ENCODE measurements around the gene ERMP1. TPM values are rescaled to one million over a fixed set of nuclear protein-coding genes. Genes with fewer than 3 reads are reported as not detected.
"Not testable (repeated sequence)": the region's sequence is repeated elsewhere in the genome, so short reads cannot be mapped to it uniquely, and the experiment has no call there.

ERMP1 gene
- polyA plus RNA-seq, 1 of the 3 experiments (the other 2 are of a cell fraction), result 5.9 TPM

DNA sequence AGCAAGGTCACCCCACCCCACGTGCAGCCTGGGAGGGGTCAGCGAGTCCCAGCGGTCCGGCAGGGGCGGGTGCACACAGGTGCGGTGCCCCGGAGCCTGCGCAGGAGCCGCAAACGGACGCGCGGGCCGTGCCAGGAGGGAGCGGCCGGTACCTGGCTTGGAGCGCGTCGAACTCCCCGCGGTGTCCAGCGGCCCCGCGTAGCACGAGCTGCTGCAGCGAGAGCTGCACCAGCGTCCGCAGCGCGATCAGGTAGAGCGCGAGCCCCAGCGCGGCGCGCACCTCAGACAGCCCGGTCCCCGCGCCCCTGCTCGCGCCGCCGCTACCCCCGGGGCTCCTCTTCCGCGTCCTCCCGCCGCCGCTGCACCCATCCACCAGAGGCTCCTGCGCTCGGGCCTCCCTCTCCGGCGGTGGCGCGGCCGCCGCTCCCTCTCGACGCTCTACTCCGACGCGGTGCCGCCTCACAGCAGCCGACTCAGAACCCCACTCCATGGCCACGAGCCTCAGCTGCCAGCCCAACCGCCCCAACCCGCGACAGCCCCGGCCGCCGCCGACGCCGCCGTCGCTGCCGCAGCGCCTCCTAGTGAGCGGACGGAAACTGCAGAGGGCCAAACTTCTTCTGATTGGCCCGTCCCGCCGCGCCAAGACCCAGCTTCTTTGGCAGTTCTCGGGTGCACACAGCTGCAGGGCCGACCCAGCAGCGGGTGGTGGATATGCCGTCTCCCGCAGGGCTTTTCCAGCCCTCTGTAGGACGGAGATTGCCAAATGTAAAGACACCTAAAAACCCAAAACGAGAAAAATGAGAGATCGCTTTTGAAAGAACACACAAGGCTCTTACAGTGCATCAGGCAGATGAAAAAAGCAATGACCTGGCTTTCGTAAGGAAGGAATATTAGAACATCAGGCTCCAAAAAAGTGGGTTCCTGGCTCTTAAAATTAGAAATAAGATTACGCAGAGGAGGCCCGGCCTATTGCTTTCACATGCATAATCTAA lies at the start of gene ERMP1 (continued):
- TF ChIP-seq, protein P1, sequence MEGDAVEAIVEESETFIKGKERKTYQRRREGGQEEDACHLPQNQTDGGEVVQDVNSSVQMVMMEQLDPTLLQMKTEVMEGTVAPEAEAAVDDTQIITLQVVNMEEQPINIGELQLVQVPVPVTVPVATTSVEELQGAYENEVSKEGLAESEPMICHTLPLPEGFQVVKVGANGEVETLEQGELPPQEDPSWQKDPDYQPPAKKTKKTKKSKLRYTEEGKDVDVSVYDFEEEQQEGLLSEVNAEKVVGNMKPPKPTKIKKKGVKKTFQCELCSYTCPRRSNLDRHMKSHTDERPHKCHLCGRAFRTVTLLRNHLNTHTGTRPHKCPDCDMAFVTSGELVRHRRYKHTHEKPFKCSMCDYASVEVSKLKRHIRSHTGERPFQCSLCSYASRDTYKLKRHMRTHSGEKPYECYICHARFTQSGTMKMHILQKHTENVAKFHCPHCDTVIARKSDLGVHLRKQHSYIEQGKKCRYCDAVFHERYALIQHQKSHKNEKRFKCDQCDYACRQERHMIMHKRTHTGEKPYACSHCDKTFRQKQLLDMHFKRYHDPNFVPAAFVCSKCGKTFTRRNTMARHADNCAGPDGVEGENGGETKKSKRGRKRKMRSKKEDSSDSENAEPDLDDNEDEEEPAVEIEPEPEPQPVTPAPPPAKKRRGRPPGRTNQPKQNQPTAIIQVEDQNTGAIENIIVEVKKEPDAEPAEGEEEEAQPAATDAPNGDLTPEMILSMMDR (IDR thresholded peaks at IDR 0.05), result peak; percentile 85
- TF ChIP-seq SIN3A (IDR thresholded peaks at IDR 0.05; ENCODE audit: borderline replicate concordance, low read depth, low read length) (peak; percentile 88), FOXJ3 (CRISPR knock-in tag; IDR thresholded peaks at IDR 0.05) (no peak), FOXM1 (IDR thresholded peaks at IDR 0.05; ENCODE audit: low read depth) (no peak), TCF12 (IDR thresholded peaks at IDR 0.05) (no peak), NFIC (IDR thresholded peaks at IDR 0.05; ENCODE audit: borderline replicate concordance) (0 out of 2 replicates have a peak, but pooled peaks have one; percentile 33), YY1 (IDR thresholded peaks at IDR 0.05; ENCODE audit: low read depth) (peak; percentile 49; the same call in 1 of the 2 replicates), EZH2phosphoT487 (IDR thresholded peaks at IDR 0.05; ENCODE audit: borderline replicate concordance, low read depth) (no peak), TAF1 (IDR thresholded peaks at IDR 0.05; ENCODE audit: borderline replicate concordance, low read depth, low read length) (peak; percentile 64), TEAD4 (IDR thresholded peaks at IDR 0.05; ENCODE audit: borderline replicate concordance, insufficient read depth) (no peak)
- TF ChIP-seq, protein P2, sequence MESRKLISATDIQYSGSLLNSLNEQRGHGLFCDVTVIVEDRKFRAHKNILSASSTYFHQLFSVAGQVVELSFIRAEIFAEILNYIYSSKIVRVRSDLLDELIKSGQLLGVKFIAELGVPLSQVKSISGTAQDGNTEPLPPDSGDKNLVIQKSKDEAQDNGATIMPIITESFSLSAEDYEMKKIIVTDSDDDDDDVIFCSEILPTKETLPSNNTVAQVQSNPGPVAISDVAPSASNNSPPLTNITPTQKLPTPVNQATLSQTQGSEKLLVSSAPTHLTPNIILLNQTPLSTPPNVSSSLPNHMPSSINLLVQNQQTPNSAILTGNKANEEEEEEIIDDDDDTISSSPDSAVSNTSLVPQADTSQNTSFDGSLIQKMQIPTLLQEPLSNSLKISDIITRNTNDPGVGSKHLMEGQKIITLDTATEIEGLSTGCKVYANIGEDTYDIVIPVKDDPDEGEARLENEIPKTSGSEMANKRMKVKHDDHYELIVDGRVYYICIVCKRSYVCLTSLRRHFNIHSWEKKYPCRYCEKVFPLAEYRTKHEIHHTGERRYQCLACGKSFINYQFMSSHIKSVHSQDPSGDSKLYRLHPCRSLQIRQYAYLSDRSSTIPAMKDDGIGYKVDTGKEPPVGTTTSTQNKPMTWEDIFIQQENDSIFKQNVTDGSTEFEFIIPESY (IDR thresholded peaks at IDR 0.05; ENCODE audit: borderline replicate concordance, low read depth), result no peak
- TF ChIP-seq, protein P3, sequence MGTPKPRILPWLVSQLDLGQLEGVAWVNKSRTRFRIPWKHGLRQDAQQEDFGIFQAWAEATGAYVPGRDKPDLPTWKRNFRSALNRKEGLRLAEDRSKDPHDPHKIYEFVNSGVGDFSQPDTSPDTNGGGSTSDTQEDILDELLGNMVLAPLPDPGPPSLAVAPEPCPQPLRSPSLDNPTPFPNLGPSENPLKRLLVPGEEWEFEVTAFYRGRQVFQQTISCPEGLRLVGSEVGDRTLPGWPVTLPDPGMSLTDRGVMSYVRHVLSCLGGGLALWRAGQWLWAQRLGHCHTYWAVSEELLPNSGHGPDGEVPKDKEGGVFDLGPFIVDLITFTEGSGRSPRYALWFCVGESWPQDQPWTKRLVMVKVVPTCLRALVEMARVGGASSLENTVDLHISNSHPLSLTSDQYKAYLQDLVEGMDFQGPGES (IDR thresholded peaks at IDR 0.05; ENCODE audit: low read depth, low read length), result no peak

DNA sequence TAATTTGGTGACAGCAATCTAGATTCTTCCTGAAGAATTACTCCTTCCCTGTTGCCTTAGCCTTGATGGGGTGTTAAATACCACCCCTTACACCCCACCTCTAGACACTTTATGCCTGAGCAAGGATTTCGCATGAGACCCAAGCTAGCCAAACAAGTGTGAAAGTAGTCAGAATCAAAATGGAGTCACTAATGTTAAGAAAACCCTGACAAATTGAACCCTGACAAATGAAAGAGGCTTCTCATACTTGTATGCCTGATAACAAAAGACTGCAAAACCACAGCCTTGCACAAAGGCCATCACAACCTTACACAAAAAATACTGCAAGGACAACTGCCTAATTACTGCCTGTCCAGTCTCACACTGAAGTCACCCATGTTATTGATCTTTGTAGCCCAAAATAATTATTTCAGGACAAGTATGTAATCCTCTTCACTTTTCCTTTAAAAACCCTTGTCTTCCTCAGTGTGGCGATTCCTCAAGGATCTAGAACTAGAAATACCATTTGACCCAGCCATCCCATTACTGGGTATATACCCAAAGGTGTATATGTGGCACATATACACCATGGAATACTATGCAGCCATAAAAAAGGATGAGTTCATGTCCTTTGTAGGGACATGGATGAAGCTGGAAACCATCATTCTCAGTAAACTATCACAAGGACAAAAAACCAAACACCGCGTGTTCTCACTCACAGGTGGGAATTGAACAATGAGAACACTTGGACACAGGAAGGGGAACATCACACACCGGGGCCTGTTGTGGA lies 49.5 kb upstream of the ERMP1 start:
- DNase-seq; H3K4me3 ChIP-seq (ENCODE audit: low read depth in 2 of 2, low read length in 1 of 2); H3K9me2 ChIP-seq; H3K36me3 ChIP-seq (replicated peaks in 1 of 2; ENCODE audit: control insufficient read depth in 1 of 2, insufficient read depth in 2 of 2, low read length in 1 of 2); H3K4me2 ChIP-seq; H3K9me3 ChIP-seq; H3K27ac ChIP-seq (ENCODE audit: low read depth in 2 of 2, low read length in 1 of 2); H3K27me3 ChIP-seq (ENCODE audit: insufficient read depth); H3K9ac ChIP-seq; H2AFZ ChIP-seq (ENCODE audit: low read depth); POLR2A ChIA-PET; H3K79me2 ChIP-seq (ENCODE audit: insufficient read depth); CTCF ChIA-PET; H3K4me1 ChIP-seq (ENCODE audit: control insufficient read depth in 1 of 2, insufficient read depth in 2 of 2, low read depth in 1 of 2, low read length in 1 of 2); H4K20me1 ChIP-seq (ENCODE audit: insufficient read depth): not testable (repeated sequence)
- peaks cover 16% of the 10 kb centered on the region for H3F3A ChIP-seq (replicated peaks; ENCODE audit: insufficient read depth)
- 94% methylated on average over 5 of the region's 5 CpGs for WGBS (ENCODE audit: low lambda C conversion rate)
